ENCODE results near the gene DPP6. TPM values are rescaled to one million over a fixed set of nuclear protein-coding genes. Genes with fewer than 3 reads are reported as not detected.

Gene DPP6
- total and polyA plus RNA-seq, 9 of the 15 experiments (the other 6 are each of a cell fraction or from before 2014, with no cell fraction given) = not detected

DNA sequence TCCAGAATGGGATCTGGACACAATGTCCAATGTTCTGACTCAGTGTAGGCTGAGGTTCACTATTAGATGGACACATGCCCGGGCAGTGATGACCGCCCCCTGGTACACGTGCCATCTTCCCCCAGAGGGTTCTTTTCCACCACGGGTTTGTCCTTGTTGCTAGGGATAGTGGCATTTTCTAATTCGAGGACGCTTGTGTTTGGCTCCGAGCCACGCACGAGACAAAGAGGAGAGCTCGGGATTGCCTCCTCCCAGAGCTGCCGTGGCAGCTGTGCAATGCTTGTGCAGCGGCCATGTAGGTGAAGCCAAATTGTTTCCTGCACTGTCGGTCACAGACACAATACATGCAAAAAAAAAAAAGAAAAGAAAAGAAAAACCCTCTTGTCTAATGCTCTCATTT, 743.2 kb downstream of the DPP6 start:
- Histone ChIP-seq H3K4me3 (no peak overlapping the region), H3K36me3 (ENCODE audit: control insufficient read depth, insufficient read depth, low read length) (no peaks in the 10 kb centered on the region), H3K4me1 (replicated peaks in 1 of 2; ENCODE audit: control insufficient read depth in 2 of 2, insufficient read depth in 2 of 2, low read length in 2 of 2) (peaks cover 0 to 9% of the 10 kb centered on the region in 2 experiments; a peak in 2 of 5 replicates), H3K9me3 (replicated peaks; ENCODE audit: control insufficient read depth, insufficient read depth, low read depth, low read length) (no peaks in the 10 kb centered on the region), H3K9ac (ENCODE audit: insufficient read depth in 1 of 2, low read depth in 2 of 2, low read length in 2 of 2) (no peak overlapping the region), H4K20me1 (replicated peaks; ENCODE audit: control insufficient read depth, insufficient read depth, low read length) (0 out of 2 replicates have a peak, but pooled peaks cover 11% of the 10 kb centered on the region), H3K9me1 (ENCODE audit: control insufficient read depth, insufficient read depth, low read length) (no peaks in the 10 kb centered on the region), H3K27me3 (ENCODE audit: control insufficient read depth in 2 of 2, insufficient read depth in 2 of 2, low read length in 2 of 2) (peaks cover 62 to 70% of the 10 kb centered on the region in 2 experiments), H2AFZ (ENCODE audit: low read depth, low read length) (no peak overlapping the region), H3K27ac (ENCODE audit: extremely low read depth, low read depth, low read length) (no peak overlapping the region), H3K79me2 (ENCODE audit: control insufficient read depth, insufficient read depth, low read length) (no peaks in the 10 kb centered on the region), H3K4me2 (ENCODE audit: insufficient read depth, low read length) (no peak overlapping the region)
- 3% methylated on average over 13 of the region's 13 CpGs for WGBS (ENCODE audit: insufficient coverage, low coverage, missing lambda C conversion rate)
- DNase-seq (ENCODE audit: extremely low read depth in 1 of 4, low spot score in 3 of 4) = no peak
- no peak for ATAC-seq
- in situ Hi-C loops (cut with MboI) = loop anchor here (25.0 kb wide), 1 partner anchor 733 kb away; the partner anchor contains the start of gene DPP6
- ChIA-PET POLR2A (no interaction called here), CTCF (ENCODE audit: low intra/inter-chr PET ratio) (no interaction called here)
- no peak for FAIRE-seq
- intact Hi-C loops (cut with micrococcal nuclease) = no loop called here
- BruUV-seq (replicated peaks) = no TSS peak
- TF ChIP-seq PHF8 (IDR thresholded peaks at IDR 0.05; ENCODE audit: borderline replicate concordance, low read length) = no peak
- no peak for TF ChIP-seq DNMT1 (IDR thresholded peaks at IDR 0.05)
- no peak for TF ChIP-seq KLF13 (tag; IDR thresholded peaks at IDR 0.05; ENCODE audit: borderline replicate concordance, low read depth)
- no peak for TF ChIP-seq ARNT (IDR thresholded peaks at IDR 0.05)
- no peak for TF ChIP-seq E2F6 (IDR thresholded peaks at IDR 0.05; ENCODE audit: borderline replicate concordance in 1 of 2, extremely low read depth in 1 of 2, insufficient read depth in 1 of 2, insufficient read length in 1 of 2, low read depth in 1 of 2, low read length in 1 of 2, poor library complexity in 1 of 2, severe bottlenecking in 1 of 2)
- TF ChIP-seq RBBP5 (IDR thresholded peaks at IDR 0.05; ENCODE audit: borderline replicate concordance, insufficient read depth, low read length, poor library complexity, severe bottlenecking) = no peak
- no peak for TF ChIP-seq RUNX1 (IDR thresholded peaks at IDR 0.05; ENCODE audit: low read depth)
- TF ChIP-seq SUPT5H (IDR thresholded peaks at IDR 0.05) = no peak
- no peak for TF ChIP-seq ZNF121 (CRISPR knock-in tag; conservative IDR thresholded peaks at IDR 0.05)
- no peak for TF ChIP-seq ZNF668 (CRISPR knock-in tag; IDR thresholded peaks at IDR 0.05)
- no peak for TF ChIP-seq GTF2E2 (tag; IDR thresholded peaks at IDR 0.05)
- no peak for TF ChIP-seq ZNF76 (CRISPR knock-in tag; IDR thresholded peaks at IDR 0.05; ENCODE audit: borderline replicate concordance)
- no peak for TF ChIP-seq DIDO1 (tag; IDR thresholded peaks at IDR 0.05; ENCODE audit: low read depth)
- TF ChIP-seq RBM39 (optimal IDR thresholded peaks at IDR 0.05; ENCODE audit: low read depth, low read length) = no peak
- no peak for TF ChIP-seq SAFB2 (IDR thresholded peaks at IDR 0.05; ENCODE audit: borderline replicate concordance, low read depth, low read length, severe bottlenecking)
- TF ChIP-seq GMEB1 (CRISPR knock-in tag; IDR thresholded peaks at IDR 0.05) = no peak
- TF ChIP-seq, protein P1, sequence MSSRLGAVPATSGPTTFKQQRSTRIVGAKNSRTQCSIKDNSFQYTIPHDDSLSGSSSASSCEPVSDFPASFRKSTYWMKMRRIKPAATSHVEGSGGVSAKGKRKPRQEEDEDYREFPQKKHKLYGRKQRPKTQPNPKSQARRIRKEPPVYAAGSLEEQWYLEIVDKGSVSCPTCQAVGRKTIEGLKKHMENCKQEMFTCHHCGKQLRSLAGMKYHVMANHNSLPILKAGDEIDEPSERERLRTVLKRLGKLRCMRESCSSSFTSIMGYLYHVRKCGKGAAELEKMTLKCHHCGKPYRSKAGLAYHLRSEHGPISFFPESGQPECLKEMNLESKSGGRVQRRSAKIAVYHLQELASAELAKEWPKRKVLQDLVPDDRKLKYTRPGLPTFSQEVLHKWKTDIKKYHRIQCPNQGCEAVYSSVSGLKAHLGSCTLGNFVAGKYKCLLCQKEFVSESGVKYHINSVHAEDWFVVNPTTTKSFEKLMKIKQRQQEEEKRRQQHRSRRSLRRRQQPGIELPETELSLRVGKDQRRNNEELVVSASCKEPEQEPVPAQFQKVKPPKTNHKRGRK (tag; IDR thresholded peaks at IDR 0.05) = no peak
- TF ChIP-seq STAG1 (CRISPR knock-in tag; IDR thresholded peaks at IDR 0.05; ENCODE audit: borderline replicate concordance) = no peak
- TF ChIP-seq, protein P2, sequence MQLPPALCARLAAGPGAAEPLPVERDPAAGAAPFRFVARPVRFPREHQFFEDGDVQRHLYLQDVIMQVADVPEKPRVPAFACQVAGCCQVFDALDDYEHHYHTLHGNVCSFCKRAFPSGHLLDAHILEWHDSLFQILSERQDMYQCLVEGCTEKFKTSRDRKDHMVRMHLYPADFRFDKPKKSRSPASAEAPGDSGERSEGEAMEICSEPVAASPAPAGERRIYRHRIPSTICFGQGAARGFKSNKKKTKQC (CRISPR knock-in tag; IDR thresholded peaks at IDR 0.05) = no peak
